IPS DF 6.9 (cell line): ENCODE results near the gene SCP2D1.

Experiments used
- DNase-seq: peaks from one replicate; pipeline ENCODE4 v3.0.0-alpha.2; 2013; ENCODE audit warnings: low read depth, low spot score
- H3K27ac ChIP-seq: one replicate; pipeline ENCODE4 v1.5.1; 2013; ENCODE audit warnings: low read length, control low read depth
- H3K27me3 ChIP-seq: 2 replicates; pipeline ENCODE4 v1.6.1; 2013; ENCODE audit warnings: mild to moderate bottlenecking, low read length; ENCODE audit not compliant: control insufficient read depth, insufficient read depth
- H3K36me3 ChIP-seq: 2 replicates; pipeline ENCODE4 v1.6.1; 2013; ENCODE audit warnings: low read length; ENCODE audit not compliant: control insufficient read depth, insufficient read depth
- H3K4me1 ChIP-seq: 2 replicates; pipeline ENCODE4 v1.6.1; 2013; ENCODE audit warnings: low read length; ENCODE audit not compliant: control insufficient read depth, insufficient read depth
- H3K4me3 ChIP-seq: 2 replicates; pipeline ENCODE4 v1.5.1; 2013; ENCODE audit warnings: mild to moderate bottlenecking, low read length
- H3K9me3 ChIP-seq: 2 replicates; pipeline ENCODE4 v1.6.1; 2013; ENCODE audit warnings: low read length, inconsistent platforms; ENCODE audit not compliant: control insufficient read depth, insufficient read depth
- WGBS: extraction: QIAGEN DNeasy Blood & Tissue Kit; methylation state at CpG from one replicate; pipeline ENCODE4 v1.1.7; 2013; ENCODE audit warnings: mixed read lengths, missing lambda C conversion rate; ENCODE audit not compliant: insufficient read length, insufficient coverage; 5-methylcytosine and 5-hydroxymethylcytosine counted together

The SCP2D1 gene

GRCh38 chr20:18840248-18840645 is 26.7 kb downstream of the SCP2D1 start:
- DNase-seq: no peak
- H3K36me3 ChIP-seq: no peaks in the 10 kb centered on the region
- H3K9me3 ChIP-seq: no peaks in the 10 kb centered on the region
- no CpG with 5 or more reads among the region's 8 CpGs for WGBS
- H3K27ac ChIP-seq: no peak overlapping the region
- no peaks in the 10 kb centered on the region for H3K27me3 ChIP-seq
- no peak overlapping the region; the same call in 1 of the 2 replicates for H3K4me3 ChIP-seq
- no peaks in the 10 kb centered on the region for H3K4me1 ChIP-seq

- no peaks in the 10 kb centered on the region for H3K4me1 ChIP-seq
- H3K4me3 ChIP-seq: no peak overlapping the region
- no peaks in the 10 kb centered on the region for H3K36me3 ChIP-seq
- no peaks in the 10 kb centered on the region for H3K27me3 ChIP-seq
- DNase-seq: no peak
- no peak overlapping the region for H3K27ac ChIP-seq
- no peaks in the 10 kb centered on the region for H3K9me3 ChIP-seq
- WGBS: no CpG with 5 or more reads among the region's 5 CpGs
These were observed 31.4 kb downstream of the SCP2D1 start for GRCh38 chr20:18845017-18845416.

- no peak for DNase-seq
- no CpG with 5 or more reads among the region's 7 CpGs for WGBS
- Histone ChIP-seq H3K9me3 (no peaks in the 10 kb centered on the region), H3K36me3 (no peaks in the 10 kb centered on the region), H3K27ac (no peak overlapping the region), H3K4me1 (no peaks in the 10 kb centered on the region; the same call in 1 of the 2 replicates), H3K27me3 (no peaks in the 10 kb centered on the region), H3K4me3 (no peak overlapping the region)
These were observed 33.7 kb downstream of the SCP2D1 start for GRCh38 chr20:18847226-18847755.

- Histone ChIP-seq H3K4me3 (no peak overlapping the region), H3K27ac (no peak overlapping the region), H3K4me1 (no peaks in the 10 kb centered on the region; the same call in 1 of the 2 replicates), H3K36me3 (no peaks in the 10 kb centered on the region), H3K27me3 (no peaks in the 10 kb centered on the region), H3K9me3 (no peaks in the 10 kb centered on the region)
- no CpG with 5 or more reads among the region's 3 CpGs for WGBS
- DNase-seq: no peak
These were observed 35.5 kb downstream of the SCP2D1 start for GRCh38 chr20:18849131-18849530.

- Histone ChIP-seq H3K9me3 (no peaks in the 10 kb centered on the region), H3K27me3 (peaks cover 10% of the 10 kb centered on the region; the same call in 1 of the 2 replicates), H3K27ac (no peak overlapping the region), H3K4me3 (no peak overlapping the region), H3K4me1 (no peaks in the 10 kb centered on the region; the same call in 1 of the 2 replicates), H3K36me3 (no peaks in the 10 kb centered on the region)
- DNase-seq: no peak
These were observed 38.0 kb downstream of the SCP2D1 start for GRCh38 chr20:18851629-18852028.

GRCh38 chr20:18852318-18852717 is 38.7 kb downstream of the SCP2D1 start:
- Histone ChIP-seq H3K4me3 (no peak overlapping the region), H3K4me1 (no peaks in the 10 kb centered on the region; the same call in 1 of the 2 replicates), H3K27ac (no peak overlapping the region), H3K9me3 (no peaks in the 10 kb centered on the region), H3K27me3 (peaks cover 15% of the 10 kb centered on the region; the same call in 1 of the 2 replicates), H3K36me3 (no peaks in the 10 kb centered on the region)
- no peak for DNase-seq
- WGBS: no CpG with 5 or more reads among the region's 3 CpGs

- no peak for DNase-seq
- Histone ChIP-seq H3K4me3 (no peak overlapping the region), H3K36me3 (no peaks in the 10 kb centered on the region), H3K4me1 (no peaks in the 10 kb centered on the region; the same call in 1 of the 2 replicates), H3K27ac (no peak overlapping the region), H3K27me3 (peaks cover 20% of the 10 kb centered on the region; the same call in 1 of the 2 replicates), H3K9me3 (no peaks in the 10 kb centered on the region)
- no CpG with 5 or more reads among the region's 4 CpGs for WGBS
These were observed 39.6 kb downstream of the SCP2D1 start for GRCh38 chr20:18853216-18853615.

GRCh38 chr20:18853946-18854646 is 40.5 kb downstream of the SCP2D1 start:
- DNase-seq: no peak
- no CpG with 5 or more reads among the region's 2 CpGs for WGBS
- Histone ChIP-seq H3K27me3 (peaks cover 27% of the 10 kb centered on the region), H3K4me3 (no peak overlapping the region), H3K4me1 (no peaks in the 10 kb centered on the region; the same call in 1 of the 2 replicates), H3K9me3 (no peaks in the 10 kb centered on the region), H3K27ac (no peak overlapping the region), H3K36me3 (no peaks in the 10 kb centered on the region)

GRCh38 chr20:18855882-18856281 is 42.3 kb downstream of the SCP2D1 start:
- H3K4me3 ChIP-seq: no peak overlapping the region
- no peaks in the 10 kb centered on the region for H3K9me3 ChIP-seq
- DNase-seq: no peak
- WGBS: no CpG with 5 or more reads among the region's 2 CpGs
- no peaks in the 10 kb centered on the region; the same call in 1 of the 2 replicates for H3K4me1 ChIP-seq
- H3K27ac ChIP-seq: no peak overlapping the region
- H3K27me3 ChIP-seq: peaks cover 28% of the 10 kb centered on the region
- H3K36me3 ChIP-seq: no peaks in the 10 kb centered on the region

GRCh38 chr20:18856873-18857272 is 43.3 kb downstream of the SCP2D1 start:
- H3K27me3 ChIP-seq: peaks cover 28% of the 10 kb centered on the region
- H3K36me3 ChIP-seq: no peaks in the 10 kb centered on the region
- WGBS: no CpG with 5 or more reads among the region's 2 CpGs
- peak; percentile 29 for DNase-seq
- no peak overlapping the region for H3K4me3 ChIP-seq
- H3K4me1 ChIP-seq: no peaks in the 10 kb centered on the region
- H3K9me3 ChIP-seq: no peaks in the 10 kb centered on the region
- H3K27ac ChIP-seq: no peak overlapping the region

GRCh38 chr20:18857640-18858039 is 44.1 kb downstream of the SCP2D1 start:
- WGBS: no CpG with 5 or more reads among the region's 1 CpG
- Histone ChIP-seq H3K4me1 (no peaks in the 10 kb centered on the region), H3K27me3 (peaks cover 28% of the 10 kb centered on the region), H3K36me3 (no peaks in the 10 kb centered on the region), H3K4me3 (no peak overlapping the region), H3K27ac (no peak overlapping the region), H3K9me3 (no peaks in the 10 kb centered on the region)
- DNase-seq: no peak
